Uterus (tissue), 4 donors: ENCODE results near the gene PEMT. TPM values are rescaled to one million over a fixed set of nuclear protein-coding genes. Genes with fewer than 3 reads are reported as not detected.

ENCODE experiments used
- DNase-seq, 2 donors: peaks; one replicate each; pipeline ENCODE4 v3.0.0-alpha.2; 2019 to 2020
- H3K27ac ChIP-seq, 2 donors: fragments of 200-600 bp; sonication (generic); 1 replicate in 1 of 2; 2 replicates in 1 of 2; pipeline ENCODE4 v1.5.1; 2016 to 2018
- H3K27me3 ChIP-seq, 2 donors: fragments of 200-600 bp; sonication (generic); one replicate each; pipeline ENCODE4 v1.5.1; 2018 to 2019; ENCODE audit warnings: control low read depth in 1 of 2
- H3K36me3 ChIP-seq, 2 donors: fragments of 200-600 bp; sonication (generic); one replicate each; pipeline ENCODE4 v1.5.1; 2019; ENCODE audit warnings: control low read depth in 1 of 2
- H3K4me1 ChIP-seq, 2 donors: fragments of 200-600 bp; sonication (generic); one replicate each; pipeline ENCODE4 v1.5.1; 2018 to 2019; ENCODE audit warnings: control low read depth in 1 of 2
- H3K4me3 ChIP-seq, 2 donors: fragments of 200-600 bp; sonication (generic); 1 replicate in 1 of 2; 2 replicates in 1 of 2; pipeline ENCODE4 v1.5.1; 2018 to 2019; ENCODE audit warnings: mild to moderate bottlenecking in 1 of 2
- H3K9me3 ChIP-seq, 2 donors: fragments of 200-600 bp; sonication (generic); one replicate each; pipeline ENCODE4 v1.5.1; 2019; ENCODE audit warnings: control low read depth in 1 of 2
- POLR2A ChIP-seq, 2 donors: fragments of 450-650 bp; IDR thresholded peaks; one replicate each; pipeline ENCODE4 v1.6.1; 2016; ENCODE audit warnings: antibody characterized with exemption in 2 of 2, mild to moderate bottlenecking in 1 of 2, moderate library complexity in 1 of 2
- intact Hi-C: fragments of 100-400 bp; cut with DNase I; formaldehyde crosslinking; loops from one replicate; pipeline ENCODE4 v1.15.1; 2023; ENCODE audit warnings: low total_unique reads
- small RNA-seq: library from RNA; depleted of rRNA; stranded (forward); fragments of <200 nt; gene quantifications from one replicate; pipeline ENCODE3, GENCODE V24; 2016
- total RNA-seq, 4 donors: library from RNA; depleted of rRNA in 3 of 4; stranded (reverse); fragments of >200 nt in 3 of 4; gene quantifications; one replicate each; pipeline versions ENCODE4 v1.1.0 to v1.2.4, GENCODE V29; 2014 to 2023
- TF ChIP-seq, protein P1 (sequence below), 4 experiments: fragments of 200-600 bp in 2 of 4; fragments of 450-650 bp in 2 of 4; sonication (generic) in 2 of 4; IDR thresholded peaks; one replicate each; pipeline ENCODE4 v1.5.1; 2016 to 2019; ENCODE audit warnings: antibody characterized with exemption in 4 of 4, mild to moderate bottlenecking in 2 of 4, moderate library complexity in 1 of 4
- donor health status: DM: yes; HTN: yes; CAD: no.

The PEMT gene
- total RNA-seq, 4 donors from 2014 or later, result 26.3 to 61.7 (median 32.2) TPM

DNA sequence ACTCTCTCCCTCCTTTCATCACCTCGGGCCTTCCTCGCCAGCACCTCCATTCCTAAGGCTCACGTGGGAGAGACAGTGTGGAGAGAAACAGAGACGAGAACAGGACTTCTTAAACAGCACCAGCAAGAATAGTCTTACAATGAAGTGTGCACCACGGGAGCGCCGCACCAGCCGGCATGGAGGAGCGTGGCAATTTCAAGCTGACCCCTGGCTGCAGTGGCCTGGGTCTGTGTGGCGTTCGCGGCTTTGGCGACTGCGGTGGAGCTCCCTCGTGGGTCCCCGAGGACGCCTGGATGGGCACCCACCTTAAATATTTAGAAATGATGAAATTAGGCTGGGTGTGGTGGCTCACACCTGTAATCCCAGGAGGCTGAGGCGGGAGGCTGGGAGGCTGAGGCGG, 135.3 kb downstream of the PEMT start:
- no peaks in the 10 kb centered on the region for H3K4me1 ChIP-seq

More for the DNA sequence above, 135.3 kb downstream of the PEMT start:
- intact Hi-C loops, result no loop called here
- no peak for DNase-seq
- TF ChIP-seq POLR2A (IDR thresholded peaks at IDR 0.05), result no peak
- TF ChIP-seq, protein P1, sequence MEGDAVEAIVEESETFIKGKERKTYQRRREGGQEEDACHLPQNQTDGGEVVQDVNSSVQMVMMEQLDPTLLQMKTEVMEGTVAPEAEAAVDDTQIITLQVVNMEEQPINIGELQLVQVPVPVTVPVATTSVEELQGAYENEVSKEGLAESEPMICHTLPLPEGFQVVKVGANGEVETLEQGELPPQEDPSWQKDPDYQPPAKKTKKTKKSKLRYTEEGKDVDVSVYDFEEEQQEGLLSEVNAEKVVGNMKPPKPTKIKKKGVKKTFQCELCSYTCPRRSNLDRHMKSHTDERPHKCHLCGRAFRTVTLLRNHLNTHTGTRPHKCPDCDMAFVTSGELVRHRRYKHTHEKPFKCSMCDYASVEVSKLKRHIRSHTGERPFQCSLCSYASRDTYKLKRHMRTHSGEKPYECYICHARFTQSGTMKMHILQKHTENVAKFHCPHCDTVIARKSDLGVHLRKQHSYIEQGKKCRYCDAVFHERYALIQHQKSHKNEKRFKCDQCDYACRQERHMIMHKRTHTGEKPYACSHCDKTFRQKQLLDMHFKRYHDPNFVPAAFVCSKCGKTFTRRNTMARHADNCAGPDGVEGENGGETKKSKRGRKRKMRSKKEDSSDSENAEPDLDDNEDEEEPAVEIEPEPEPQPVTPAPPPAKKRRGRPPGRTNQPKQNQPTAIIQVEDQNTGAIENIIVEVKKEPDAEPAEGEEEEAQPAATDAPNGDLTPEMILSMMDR (IDR thresholded peaks at IDR 0.05), result no peak
- no peak overlapping the region for H3K27ac ChIP-seq
- no peak overlapping the region for H3K4me3 ChIP-seq
- H3K9me3 ChIP-seq, result no peaks in the 10 kb centered on the region
- no peaks in the 10 kb centered on the region for H3K36me3 ChIP-seq
- H3K27me3 ChIP-seq, result no peaks in the 10 kb centered on the region

Small RNA genes lying within 50 kb of the gene (small RNA-seq; reads per million reads assigned to genes)
- gene RF00019 (not detected), gene RNU6-468P (not detected)

Other genes starting within 250 kb of the PEMT start
- gene MED9, start 114.7 kb downstream of the PEMT start, total RNA-seq, result 10 to 100 TPM in 3 of 4 donors, 1 to 10 TPM in 1; 3.2 to 17.4 (median 13.4) TPM
- gene RASD1, start 95.3 kb downstream of the PEMT start, total RNA-seq, result 10 to 100 TPM in 1 of 4 donors, 1 to 10 TPM in 2, under 1 TPM in 1; 0.59 to 12.7 (median 7.4) TPM
- 10 to 100 TPM in 3 of 4 donors, 1 to 10 TPM in 1; 10.0 to 66.1 (median 15.3) TPM for gene RAI1, start 89.8 kb upstream of the PEMT start, total RNA-seq
- 10 to 100 TPM; 24.8 to 94.6 (median 31.5) TPM for gene SREBF1, start 245.3 kb upstream of the PEMT start, total RNA-seq